Activated T-cell treated with anti-CD3 and anti-CD28 coated beads, Interleukin-2, amount 50 U/mL, for 4 hours (primary cell): Measurements from ENCODE around the gene CENPVL2. TPM values are rescaled to one million over a fixed set of nuclear protein-coding genes. Genes with fewer than 3 reads are reported as not detected.

ENCODE experiments used
- total RNA-seq, 3 donors: library from RNA; stranded (reverse); gene quantifications; one replicate each; pipeline ENCODE4 v1.2.1, GENCODE V29; 2021

Gene CENPVL2
- total RNA-seq, 3 donors from 2014 or later, result not detected

Other genes starting within 250 kb of the CENPVL2 start
- 1 to 10 TPM; 2.8 to 3.9 (median 2.9) TPM for gene NUDT11, start 186.2 kb downstream of the CENPVL2 start, total RNA-seq
- gene CENPVL3, start 63.9 kb downstream of the CENPVL2 start, total RNA-seq, result under 1 TPM in 2 of 3 donors, not detected in 1; 0.47 to 0.56 TPM
- not detected for gene CENPVL1, start 27.7 kb upstream of the CENPVL2 start, total RNA-seq
- gene GSPT2, start 60.6 kb upstream of the CENPVL2 start, total RNA-seq, result 1 to 10 TPM; 7.8 to 8.2 (median 8.2) TPM
- 10 to 100 TPM; 27.2 to 31.3 (median 28.9) TPM for gene MAGED1, start 210.8 kb upstream of the CENPVL2 start, total RNA-seq